ENCODE data around the gene ZNF660. TPM values are rescaled to one million over a fixed set of nuclear protein-coding genes. Genes with fewer than 3 reads are reported as not detected.

ZNF660 gene
- total and polyA plus RNA-seq, 10 of the 15 experiments (the other 5 are each of a cell fraction or from before 2014, with no cell fraction given), result 0.62 to 2.6 (median 1.7) TPM

DNA sequence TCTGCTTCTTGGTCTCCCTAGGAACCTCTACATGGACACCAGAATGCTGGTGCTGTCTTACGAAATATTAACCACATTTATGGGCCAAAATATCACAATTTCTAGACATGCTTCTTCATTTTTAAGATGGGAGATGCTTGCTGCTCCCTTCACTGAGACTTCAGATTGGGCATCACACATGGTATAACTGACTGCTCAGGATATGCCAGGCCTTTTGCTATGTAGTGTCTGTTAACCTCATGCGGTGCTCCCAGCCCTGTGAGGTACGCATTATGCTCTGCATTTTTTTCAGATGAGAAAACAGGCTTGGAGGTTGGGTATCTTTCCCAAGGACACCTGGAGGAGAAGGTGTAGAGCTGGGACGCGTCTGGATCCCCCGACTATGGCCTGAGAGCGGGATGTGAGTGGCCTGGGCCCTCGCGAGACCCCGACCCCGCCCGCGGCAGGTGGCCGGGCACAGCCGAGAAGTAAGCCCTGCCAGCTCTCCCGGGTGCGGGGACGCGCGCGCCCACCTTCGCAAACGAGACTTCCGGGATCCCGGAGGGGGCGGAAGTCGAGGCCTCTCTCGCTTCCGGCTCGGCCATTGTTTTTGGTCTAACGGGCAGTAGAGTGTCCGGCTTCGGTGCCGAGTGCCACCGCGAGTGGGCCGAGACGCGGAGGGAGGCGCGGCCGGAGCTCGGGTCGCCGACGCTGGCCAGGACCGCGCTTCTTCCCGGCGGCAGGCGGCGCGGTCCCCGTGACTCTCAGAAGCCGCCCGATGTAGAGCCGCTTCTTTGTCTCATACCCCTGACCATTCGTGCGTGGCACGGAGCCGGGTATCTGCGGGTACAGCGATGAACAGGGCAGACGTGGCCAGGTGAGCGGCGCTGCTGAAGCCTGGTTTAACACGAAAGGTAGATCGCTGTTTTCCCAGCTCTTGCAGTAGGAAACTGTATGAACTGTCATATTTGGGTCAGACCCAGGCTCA is 29.9 kb upstream of the ZNF660 start, which contains the start of gene ZKSCAN7 (continued):
- no peak for TF ChIP-seq SMC3 (IDR thresholded peaks at IDR 0.05; ENCODE audit: borderline replicate concordance, low read length)
- TF ChIP-seq TAF1 (IDR thresholded peaks at IDR 0.05; ENCODE audit: borderline replicate concordance, low read depth, low read length), result peak; percentile 62; the same call in 1 of the 2 replicates
- TF ChIP-seq, protein P1, sequence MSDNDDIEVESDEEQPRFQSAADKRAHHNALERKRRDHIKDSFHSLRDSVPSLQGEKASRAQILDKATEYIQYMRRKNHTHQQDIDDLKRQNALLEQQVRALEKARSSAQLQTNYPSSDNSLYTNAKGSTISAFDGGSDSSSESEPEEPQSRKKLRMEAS (IDR thresholded peaks at IDR 0.05; ENCODE audit: low read depth, low read length), result peak; percentile 34; the same call in 1 of the 2 replicates
- TF ChIP-seq SUPT20H (IDR thresholded peaks at IDR 0.05; ENCODE audit: borderline replicate concordance, control insufficient read depth, low read depth, low read length), result no peak
- TF ChIP-seq, protein P2, sequence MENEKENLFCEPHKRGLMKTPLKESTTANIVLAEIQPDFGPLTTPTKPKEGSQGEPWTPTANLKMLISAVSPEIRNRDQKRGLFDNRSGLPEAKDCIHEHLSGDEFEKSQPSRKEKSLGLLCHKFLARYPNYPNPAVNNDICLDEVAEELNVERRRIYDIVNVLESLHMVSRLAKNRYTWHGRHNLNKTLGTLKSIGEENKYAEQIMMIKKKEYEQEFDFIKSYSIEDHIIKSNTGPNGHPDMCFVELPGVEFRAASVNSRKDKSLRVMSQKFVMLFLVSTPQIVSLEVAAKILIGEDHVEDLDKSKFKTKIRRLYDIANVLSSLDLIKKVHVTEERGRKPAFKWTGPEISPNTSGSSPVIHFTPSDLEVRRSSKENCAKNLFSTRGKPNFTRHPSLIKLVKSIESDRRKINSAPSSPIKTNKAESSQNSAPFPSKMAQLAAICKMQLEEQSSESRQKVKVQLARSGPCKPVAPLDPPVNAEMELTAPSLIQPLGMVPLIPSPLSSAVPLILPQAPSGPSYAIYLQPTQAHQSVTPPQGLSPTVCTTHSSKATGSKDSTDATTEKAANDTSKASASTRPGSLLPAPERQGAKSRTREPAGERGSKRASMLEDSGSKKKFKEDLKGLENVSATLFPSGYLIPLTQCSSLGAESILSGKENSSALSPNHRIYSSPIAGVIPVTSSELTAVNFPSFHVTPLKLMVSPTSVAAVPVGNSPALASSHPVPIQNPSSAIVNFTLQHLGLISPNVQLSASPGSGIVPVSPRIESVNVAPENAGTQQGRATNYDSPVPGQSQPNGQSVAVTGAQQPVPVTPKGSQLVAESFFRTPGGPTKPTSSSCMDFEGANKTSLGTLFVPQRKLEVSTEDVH (IDR thresholded peaks at IDR 0.05; ENCODE audit: low read depth, partially characterized antibody), result no peak
- no peak for TF ChIP-seq ZBED1 (IDR thresholded peaks at IDR 0.05; ENCODE audit: borderline replicate concordance)
- TF ChIP-seq, protein P3, sequence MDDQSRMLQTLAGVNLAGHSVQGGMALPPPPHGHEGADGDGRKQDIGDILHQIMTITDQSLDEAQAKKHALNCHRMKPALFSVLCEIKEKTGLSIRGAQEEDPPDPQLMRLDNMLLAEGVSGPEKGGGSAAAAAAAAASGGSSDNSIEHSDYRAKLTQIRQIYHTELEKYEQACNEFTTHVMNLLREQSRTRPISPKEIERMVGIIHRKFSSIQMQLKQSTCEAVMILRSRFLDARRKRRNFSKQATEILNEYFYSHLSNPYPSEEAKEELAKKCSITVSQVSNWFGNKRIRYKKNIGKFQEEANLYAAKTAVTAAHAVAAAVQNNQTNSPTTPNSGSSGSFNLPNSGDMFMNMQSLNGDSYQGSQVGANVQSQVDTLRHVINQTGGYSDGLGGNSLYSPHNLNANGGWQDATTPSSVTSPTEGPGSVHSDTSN (IDR thresholded peaks at IDR 0.05; ENCODE audit: insufficient replicate concordance, low read depth, low read length), result no peak
- TF ChIP-seq ZNF24 (IDR thresholded peaks at IDR 0.05), result no peak
- no peak for TF ChIP-seq WRNIP1 (IDR thresholded peaks at IDR 0.05; ENCODE audit: borderline replicate concordance, low read depth, low read length)
- TF ChIP-seq NFXL1 (IDR thresholded peaks at IDR 0.05; ENCODE audit: borderline replicate concordance), result no peak
- no peak for TF ChIP-seq ESRRA (IDR thresholded peaks at IDR 0.05; ENCODE audit: low read length)
- TF ChIP-seq NBN (IDR thresholded peaks at IDR 0.05), result no peak
- peak; percentile 83 for TF ChIP-seq ZBTB40 (IDR thresholded peaks at IDR 0.05; ENCODE audit: borderline replicate concordance)
- TF ChIP-seq BCL11A (IDR thresholded peaks at IDR 0.05; ENCODE audit: low read depth, low read length), result no peak
- no peak for TF ChIP-seq SREBF1 (IDR thresholded peaks at IDR 0.05; ENCODE audit: low read length)
- TF ChIP-seq SIN3A (IDR thresholded peaks at IDR 0.05; ENCODE audit: low read depth, low read length), result peak; percentile 34; the same call in 1 of the 2 replicates
- TF ChIP-seq HCFC1 (IDR thresholded peaks at IDR 0.05; ENCODE audit: low read length), result 0 out of 2 replicates have a peak, but pooled peaks have one; percentile 21
- no peak for TF ChIP-seq ATF3 (IDR thresholded peaks at IDR 0.05; ENCODE audit: borderline replicate concordance, extremely low read depth, low read depth, low read length)
- no peak for TF ChIP-seq FOXK2 (IDR thresholded peaks at IDR 0.05)
- TF ChIP-seq POU2F2 (IDR thresholded peaks at IDR 0.05; ENCODE audit: borderline replicate concordance, low read depth, low read length), result no peak
- no peak for TF ChIP-seq RBBP5 (conservative IDR thresholded peaks at IDR 0.05)
- peak; percentile 72 for TF ChIP-seq IKZF1 (conservative IDR thresholded peaks at IDR 0.05)
